GM19438 (cell line): ENCODE data around the gene MMP24OS.
"Not testable (repeated sequence)": the region's sequence is repeated elsewhere in the genome, so short reads cannot be mapped to it uniquely, and the experiment has no call there.

Experiments
- ATAC-seq: cut with Tn5 transposase; IDR thresholded peaks from one replicate; pipeline ENCODE4 v1.9.1; 2021; ENCODE audit warnings: low read depth; ENCODE audit not compliant: unreplicated experiment

MMP24OS gene

DNA sequence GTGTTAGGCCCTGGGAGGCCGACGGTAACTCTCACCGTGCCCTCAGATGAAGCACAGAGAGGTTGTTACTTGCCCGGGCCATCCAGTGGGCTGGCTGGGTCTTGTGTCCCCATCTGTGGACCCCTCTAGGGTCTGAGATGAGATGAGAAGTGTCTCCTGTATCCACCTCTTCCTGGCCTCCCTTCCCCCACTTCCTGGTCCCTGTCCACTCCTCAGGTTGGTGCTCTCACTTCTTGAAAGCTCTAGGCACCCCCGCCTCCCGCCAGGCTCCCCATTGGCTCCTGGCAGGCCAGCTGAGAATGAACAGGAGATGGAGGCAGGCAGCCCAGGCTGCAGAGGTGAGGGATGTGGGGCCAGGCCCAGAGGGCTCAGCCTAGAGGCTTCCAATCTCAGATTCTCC lies 1.5 kb downstream of the MMP24OS start:
- no peak for ATAC-seq

DNA sequence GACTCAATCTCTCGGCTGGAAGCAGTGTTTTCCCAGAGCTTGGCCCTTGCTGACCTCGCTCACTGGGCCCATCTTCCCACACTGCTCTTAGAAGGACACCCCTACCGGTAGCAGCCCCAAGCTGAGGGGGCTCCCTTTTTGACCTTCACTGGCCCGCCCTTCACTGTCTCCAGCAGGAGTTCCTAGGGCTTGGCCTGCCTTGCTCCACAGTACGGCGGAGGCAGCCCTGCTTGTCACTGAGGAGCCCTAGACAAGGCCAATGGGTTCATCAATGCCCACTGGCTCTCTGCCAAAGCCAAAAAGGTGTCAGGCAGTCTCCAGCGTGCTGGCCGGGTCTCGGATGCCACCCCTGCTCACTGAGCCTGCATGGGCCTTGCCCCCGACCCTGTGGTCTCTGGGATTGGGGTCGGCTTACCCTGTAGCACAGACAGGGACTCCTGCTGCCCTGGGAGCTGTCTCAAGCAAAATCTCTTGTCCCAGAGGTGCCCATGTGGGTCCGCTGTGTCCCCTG lies 2.1 kb downstream of the MMP24OS start:
- ATAC-seq: no peak

DNA sequence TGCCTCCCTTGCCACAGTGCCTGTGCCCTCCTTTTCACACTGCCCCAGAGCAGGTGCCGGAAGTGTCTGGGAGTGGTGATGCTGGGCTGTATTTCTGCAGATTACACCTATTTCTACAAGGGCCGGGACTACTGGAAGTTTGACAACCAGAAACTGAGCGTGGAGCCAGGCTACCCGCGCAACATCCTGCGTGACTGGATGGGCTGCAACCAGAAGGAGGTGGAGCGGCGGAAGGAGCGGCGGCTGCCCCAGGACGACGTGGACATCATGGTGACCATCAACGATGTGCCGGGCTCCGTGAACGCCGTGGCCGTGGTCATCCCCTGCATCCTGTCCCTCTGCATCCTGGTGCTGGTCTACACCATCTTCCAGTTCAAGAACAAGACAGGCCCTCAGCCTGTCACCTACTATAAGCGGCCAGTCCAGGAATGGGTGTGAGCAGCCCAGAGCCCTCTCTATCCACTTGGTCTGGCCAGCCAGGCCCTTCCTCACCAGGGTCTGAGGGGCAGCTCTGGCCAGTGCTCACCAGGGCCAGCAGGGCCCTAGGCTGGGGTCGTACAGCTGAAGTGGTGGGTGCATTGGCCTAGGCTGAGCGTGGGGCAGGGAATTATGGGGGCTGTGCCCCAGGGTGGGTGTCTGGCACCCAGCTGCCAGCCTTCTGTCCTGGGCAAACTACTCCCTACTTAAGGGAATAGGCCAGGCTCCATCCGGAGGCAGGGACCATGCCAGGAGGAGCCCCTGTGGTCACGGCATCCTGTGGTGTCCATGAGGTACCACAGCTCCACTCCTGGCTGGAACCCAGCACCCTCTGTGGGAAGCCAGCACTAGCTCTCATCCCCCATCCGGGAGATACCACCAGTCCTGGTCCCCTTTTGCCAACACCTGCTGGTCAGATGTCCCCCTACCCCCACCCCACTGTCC lies 3.5 kb downstream of the MMP24OS start:
- ATAC-seq: no peak

DNA sequence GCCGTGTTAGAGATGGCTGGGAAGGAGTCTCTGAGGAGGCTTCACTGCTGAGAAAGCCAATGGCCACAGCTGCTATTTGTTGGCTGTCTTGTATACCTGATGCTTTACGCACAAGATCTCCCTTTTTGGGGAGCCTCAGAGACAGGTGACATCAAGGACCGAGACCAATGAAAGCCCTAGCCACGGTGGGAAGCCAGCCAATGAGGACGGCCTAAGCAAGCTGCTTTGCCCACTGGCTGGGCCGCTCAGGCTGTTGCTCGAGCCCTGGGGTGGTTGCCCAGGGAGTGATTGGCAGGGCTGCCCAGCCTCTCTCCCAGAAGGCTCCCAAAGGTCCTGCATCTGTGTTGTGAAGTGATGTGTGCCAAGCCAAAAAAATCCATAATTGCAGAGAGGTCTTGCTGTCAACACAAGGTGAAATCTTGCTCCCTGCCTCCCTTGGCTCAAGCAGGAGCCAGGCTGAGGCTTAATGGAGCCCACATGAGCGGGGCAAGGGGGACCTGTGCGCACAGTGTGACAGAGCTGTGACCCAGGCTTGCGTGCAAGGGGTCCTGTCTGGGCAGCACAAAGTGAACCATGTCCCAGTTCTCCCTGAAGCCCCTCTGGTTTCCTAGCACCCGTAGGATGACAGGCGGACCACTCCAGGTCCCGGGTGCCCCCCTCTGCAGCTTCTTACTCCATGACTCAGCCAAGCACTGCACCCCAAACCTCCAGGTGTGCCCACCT lies 4.3 kb downstream of the MMP24OS start:
- no peak for ATAC-seq

DNA sequence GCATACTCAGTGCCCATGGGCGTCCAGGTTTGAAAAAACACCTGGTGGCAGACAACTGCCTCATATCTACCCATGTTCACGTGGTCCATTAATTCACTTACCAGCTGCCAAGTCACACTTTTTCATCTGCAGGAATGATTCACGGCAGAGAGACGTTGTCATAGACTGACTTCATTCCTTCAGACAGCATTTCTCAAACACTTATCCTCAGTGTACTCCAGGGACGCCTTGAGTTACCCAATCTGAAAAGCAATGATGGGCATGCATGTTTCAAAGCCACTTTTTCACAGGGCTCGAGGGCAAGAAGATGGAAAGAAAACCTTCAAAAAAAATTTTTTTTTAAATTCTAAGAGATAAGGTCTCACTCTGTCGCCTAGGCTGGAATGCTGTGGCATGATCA lies 6.0 kb downstream of the MMP24OS start:
- ATAC-seq: no peak

DNA sequence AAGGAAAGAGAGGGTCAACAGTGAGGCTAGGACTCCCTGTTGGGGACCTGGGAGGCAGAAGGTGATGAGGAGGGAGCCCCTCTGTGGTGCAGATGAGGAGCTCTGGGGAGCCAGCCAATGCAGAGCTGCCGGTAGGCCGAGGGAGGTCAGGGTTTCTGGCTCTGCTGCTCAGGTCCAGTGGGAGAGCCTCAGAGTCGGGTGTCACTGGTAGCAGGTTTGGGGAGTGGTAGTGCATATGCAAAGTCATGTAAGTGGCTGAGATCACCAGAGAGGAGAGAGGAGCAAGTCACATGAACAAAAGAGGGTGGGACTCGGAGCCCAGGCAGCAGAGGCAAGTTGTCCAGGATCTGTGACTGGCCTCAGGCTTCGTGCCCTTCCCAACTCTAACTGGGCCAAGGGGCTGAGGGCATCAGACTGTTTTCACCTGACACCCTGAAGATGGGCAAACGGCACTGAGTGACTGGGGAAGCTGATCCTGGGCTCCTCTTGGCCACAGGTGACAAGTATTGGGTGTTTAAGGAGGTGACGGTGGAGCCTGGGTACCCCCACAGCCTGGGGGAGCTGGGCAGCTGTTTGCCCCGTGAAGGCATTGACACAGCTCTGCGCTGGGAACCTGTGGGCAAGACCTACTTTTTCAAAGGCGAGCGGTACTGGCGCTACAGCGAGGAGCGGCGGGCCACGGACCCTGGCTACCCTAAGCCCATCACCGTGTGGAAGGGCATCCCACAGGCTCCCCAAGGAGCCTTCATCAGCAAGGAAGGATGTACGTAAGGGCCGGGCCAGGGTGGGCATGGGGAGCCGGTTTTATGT lies 6.6 kb downstream of the MMP24OS start:
- ATAC-seq: no peak

DNA sequence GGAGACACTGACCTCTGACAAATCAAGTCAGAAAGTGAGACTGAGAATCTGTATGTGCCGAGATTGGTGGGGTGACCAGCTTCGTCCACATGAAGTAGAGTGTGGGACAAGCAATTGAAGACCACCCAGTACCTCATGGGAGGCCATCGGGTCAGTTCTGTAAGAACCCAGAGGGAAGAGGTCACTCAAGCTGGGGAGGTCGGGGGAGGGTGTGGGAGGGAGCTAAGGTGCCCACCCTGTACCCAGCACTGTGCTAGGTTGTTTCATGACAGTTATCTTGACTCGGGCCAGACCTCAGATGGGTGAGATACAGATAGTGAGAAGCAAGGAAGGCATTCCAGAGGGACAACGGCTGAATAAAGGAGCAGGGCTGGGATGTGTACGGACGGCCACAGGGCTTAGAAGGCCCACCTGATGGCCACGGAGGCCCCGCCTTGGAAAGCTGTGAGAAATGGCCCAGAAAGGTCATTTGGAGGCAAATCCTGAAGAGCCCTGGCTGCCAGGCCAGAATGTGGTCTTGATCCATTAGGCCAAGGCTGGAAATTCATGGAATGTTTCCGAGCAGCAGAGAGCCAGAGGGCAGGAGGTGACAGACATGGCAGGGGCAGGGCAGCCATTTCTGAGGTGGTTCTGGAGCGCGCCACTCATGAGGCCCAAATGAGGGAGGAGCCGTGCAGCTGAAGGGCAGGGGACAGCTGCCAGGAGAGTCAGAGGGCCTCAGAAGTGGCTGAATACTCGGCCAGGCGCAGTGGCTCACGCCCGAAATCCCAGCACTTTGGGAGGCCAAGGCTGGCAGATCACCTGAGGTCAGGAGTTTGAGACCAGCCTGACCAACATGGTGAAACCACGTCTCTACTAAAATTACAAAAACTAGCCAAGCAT lies 7.7 kb downstream of the MMP24OS start:
- no peak for ATAC-seq

DNA sequence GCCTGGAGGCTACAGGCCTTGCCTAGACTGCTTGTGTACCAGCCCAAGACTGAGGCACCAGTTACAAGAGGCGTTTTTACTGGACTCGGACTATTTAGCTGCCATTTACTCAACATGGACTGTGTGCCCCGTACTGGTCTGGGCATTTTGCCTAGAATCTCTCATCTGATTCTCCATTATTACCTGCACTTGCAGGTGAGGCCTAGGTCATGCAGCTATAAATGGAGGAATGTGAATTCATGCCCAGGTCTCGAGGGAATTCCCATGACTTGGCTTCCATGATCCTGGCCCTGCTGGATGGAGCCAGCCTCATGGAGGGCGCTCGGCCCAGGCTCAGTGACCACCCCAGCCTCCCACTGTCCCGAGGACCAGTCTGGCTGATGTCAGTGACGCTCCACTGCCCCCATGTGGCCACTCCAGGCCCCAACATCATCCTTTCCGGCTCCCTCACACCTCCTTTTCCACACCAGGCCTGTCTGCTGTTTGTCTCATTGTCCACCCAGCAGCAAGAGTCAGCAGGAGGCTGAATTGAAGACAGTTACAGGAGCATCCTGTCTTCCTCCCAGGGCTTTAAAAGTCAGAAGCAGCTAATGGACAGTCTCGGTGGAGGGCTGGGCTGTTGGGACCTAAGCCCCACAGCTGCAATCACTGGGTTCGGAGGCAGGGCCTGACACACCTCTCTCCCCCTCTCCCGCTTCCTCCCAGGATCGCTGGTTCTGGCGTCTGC lies 8.7 kb downstream of the MMP24OS start:
- ATAC-seq: no peak

DNA sequence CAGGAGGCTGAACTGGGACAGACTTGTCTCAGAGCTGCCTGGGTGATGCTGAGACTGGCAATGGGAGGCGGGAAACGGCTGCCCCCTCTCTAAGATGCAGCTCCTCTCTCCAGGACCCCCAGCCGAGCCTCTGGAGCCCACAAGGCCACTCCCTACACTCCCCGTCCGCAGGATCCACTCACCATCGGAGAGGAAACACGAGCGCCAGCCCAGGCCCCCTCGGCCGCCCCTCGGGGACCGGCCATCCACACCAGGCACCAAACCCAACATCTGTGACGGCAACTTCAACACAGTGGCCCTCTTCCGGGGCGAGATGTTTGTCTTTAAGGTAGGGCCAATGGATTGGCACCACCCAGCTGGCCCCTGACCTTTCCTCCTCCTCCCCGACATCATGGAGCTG lies 10.8 kb downstream of the MMP24OS start:
- no peak for ATAC-seq

DNA sequence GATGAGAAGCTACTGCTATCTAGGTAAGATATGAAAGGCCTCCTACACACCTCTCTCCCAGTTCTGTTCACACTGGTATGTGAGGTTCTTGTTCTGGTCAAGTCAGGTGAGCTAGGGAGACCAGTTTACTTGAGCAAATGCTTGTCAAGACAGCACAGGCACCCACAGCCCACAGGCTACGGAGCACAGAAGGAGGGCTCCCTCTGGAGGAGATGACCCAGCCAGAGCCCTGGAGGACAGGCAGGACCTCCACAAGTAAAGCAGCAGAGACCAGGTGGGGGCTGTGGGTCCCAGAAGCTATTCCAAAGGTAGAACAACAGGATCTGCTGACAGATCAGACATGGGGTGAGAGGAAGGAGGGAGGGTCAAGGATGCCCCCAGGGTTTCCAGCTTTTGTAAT lies 13.2 kb downstream of the MMP24OS start:
- ATAC-seq: no peak

DNA sequence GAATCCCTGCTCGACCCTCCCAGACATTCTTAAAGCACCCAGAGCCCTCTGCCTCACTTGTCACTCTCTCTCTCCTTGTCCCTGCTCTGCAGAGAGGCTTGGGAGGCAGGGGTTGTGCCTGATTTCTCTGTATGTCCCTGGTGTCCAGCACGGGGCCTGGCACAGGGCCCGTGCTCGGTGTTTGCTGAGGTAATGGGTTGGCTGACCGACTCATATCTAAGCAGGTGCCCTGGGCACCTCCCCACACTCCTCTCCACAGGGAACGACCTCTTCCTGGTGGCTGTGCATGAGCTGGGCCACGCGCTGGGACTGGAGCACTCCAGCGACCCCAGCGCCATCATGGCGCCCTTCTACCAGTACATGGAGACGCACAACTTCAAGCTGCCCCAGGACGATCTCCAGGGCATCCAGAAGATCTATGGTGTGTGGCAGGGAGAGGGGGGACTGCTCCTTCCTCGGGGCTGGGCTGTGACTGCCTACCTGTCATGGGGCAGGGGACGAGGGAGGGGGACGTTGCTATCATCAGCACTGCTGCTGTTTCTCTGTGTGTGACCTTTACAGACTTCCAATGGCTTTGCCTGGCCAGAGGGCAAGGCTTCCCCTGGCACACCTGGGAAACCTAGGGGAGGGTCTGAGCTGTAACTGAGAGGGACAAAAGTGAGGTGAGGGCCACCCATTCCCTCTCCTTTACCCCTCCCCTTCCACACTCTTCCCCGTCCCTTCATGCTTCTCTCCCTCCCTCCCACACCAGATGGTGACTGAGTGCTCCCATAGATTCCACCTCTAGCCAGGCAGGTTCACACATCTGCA lies 14.2 kb downstream of the MMP24OS start:
- ATAC-seq: no peak

DNA sequence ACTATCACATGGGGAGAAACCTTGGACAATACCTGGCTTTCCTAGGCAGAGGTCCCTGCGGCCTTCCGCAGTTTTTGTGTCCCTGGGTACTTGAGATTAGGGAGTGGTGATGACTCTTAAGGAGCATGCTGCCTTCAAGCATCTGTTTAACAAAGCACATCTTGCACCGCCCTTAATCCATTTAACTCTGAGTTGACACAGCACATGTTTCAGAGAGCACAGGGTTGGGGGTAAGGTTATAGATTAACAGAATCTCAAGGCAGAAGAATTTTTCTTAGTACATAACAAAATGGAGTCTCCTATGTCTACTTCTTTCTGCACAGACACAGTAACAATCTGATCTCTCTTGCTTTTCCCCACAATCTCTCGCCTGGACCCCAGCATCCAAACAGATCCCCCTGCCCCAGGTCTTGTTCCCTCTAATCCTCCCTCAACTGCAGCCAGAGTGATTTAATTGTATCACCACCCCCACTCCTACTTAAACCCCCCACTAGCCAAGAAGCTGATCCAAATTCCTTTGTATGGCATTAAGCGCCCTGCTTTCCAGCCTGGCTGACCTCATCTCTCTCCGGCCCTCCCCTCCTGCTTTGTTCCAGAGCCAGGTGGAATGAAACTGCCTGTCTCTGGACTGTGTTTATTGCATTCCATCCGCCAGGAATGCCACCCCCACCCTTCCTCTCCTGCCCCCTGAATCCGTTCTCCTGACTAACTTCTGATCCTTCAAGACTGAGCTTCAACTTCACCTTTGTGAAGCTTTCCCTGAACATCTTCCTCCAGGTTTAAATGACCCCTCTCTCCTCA lies 15.0 kb downstream of the MMP24OS start:
- not testable (repeated sequence) for ATAC-seq

DNA sequence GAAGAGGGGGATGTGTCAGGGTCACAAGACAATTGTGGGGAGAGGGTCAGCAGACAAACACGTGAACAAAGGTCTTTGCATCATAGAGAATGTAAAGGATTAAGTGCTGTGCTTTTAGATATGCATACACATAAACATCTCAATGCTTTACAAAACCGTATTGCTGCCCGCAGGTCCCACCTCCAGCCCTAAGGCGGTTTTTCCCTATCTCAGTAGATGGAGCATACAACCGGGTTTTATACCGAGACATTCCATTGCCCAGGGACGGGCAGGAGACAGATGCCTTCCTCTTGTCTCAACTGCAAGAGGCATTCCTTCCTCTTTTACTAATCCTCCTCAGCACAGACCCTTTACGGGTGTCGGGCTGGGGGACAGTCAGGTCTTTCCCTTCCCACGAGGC lies 15.6 kb downstream of the MMP24OS start:
- not testable (repeated sequence) for ATAC-seq

DNA sequence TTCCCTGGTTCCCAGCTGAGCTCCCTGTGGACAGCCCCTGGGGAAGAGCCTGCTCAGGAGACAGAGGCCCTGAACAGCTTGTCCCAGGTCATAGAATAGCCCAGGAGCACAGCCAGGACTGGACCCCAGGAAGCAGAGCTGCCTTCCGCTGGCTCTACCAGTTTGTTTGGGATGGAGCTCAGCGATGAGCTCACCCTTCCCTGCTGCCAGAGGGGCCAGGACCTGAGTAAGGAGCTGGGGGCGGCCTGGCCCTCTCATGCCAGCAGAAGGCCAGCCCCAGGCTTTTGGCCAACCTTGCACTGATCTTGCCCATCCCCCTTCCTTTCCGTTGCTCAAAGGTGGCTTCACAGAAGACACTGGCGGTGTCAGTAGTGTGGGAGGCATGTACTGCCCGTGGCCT lies 17.5 kb downstream of the MMP24OS start:
- ATAC-seq: no peak

DNA sequence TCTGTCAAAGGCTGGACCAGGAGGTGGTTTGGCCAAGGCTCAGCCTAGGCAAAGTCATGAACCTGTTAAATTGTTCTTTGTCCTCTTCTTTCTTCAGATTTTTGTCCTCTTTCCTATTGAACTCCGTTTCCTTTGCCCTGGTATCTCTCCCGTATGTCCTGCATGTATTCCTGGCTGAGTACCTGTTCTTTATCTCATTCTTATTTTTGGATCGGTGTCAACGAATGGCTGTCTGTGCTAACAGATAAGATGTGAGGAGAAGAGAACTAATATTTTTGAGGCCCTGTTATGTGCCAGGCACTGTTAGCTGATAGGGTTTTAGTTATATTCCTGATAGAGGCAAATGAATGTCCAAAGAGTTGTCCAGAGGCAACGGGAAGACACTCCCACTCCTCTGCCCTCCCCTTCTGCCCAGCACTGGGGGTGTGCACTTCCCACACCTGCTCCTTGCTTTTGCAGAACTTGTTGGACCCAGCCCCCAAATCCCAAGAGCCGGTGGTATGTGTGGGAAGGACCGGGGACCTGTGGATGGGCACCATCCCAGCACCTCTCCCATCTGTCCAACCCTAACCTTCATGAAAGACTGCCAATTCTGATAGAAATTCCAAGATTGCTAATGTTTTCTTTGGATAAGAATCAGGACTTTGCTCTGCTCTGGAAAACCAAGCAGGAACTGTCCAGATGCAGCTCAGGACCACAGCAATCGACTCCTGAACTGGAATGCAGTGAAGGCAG lies 20.6 kb downstream of the MMP24OS start:
- ATAC-seq: no peak

DNA sequence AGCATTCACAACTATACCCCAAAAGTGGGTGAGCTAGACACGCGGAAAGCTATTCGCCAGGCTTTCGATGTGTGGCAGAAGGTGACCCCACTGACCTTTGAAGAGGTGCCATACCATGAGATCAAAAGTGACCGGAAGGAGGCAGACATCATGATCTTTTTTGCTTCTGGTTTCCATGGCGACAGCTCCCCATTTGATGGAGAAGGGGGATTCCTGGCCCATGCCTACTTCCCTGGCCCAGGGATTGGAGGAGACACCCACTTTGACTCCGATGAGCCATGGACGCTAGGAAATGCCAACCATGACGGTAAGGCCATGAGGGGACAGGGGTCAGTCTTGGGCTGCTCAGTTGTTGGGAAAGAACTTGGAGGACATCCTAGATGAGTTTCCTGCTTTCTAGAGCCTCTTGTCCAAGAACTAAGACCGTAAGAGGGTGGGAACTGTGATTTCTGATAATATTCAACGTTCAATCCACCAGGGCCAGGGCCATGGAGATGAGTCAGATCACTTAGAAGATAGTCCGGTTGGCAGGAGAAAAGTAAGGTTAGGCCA lies 23.4 kb downstream of the MMP24OS start:
- no peak for ATAC-seq

DNA sequence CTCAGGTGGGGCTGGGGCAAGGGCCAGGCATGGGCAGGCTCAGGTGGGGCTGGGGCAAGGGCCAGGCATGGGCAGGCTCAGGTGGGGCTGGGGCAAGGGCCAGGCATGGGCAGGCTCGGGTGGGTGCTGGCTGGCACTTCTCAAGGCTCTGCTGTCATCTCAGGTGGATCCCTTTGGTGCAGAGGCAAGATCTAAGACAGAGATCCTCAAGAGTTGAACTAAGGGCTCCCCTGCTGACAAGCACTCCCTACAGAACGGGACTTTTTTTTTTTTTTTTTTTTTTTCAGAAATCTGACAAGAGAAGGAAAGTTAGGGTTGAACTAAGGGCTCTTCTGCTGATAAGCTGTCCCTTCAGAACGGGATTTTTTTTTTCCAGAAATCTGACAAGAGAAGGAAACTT lies 24.9 kb downstream of the MMP24OS start:
- ATAC-seq: no peak
